ENCODE results near the gene SAP30BP.

The SAP30BP gene

GRCh38 chr17:75737133-75737962 is 70.2 kb downstream of the SAP30BP start:
- no peak for DNase-seq (ENCODE audit: low read depth in 2 of 3, low spot score in 1 of 3)

- DNase-seq (ENCODE audit: low read depth in 2 of 3, low spot score in 1 of 3) = no peak
Observed at GRCh38 chr17:75738218-75738802, 71.2 kb downstream of the SAP30BP start.

- no peak for DNase-seq (ENCODE audit: low read depth in 2 of 3, low spot score in 1 of 3)
Observed at GRCh38 chr17:75739174-75739573, 72.0 kb downstream of the SAP30BP start.

GRCh38 chr17:75739801-75740200 is 72.7 kb downstream of the SAP30BP start:
- no peak for DNase-seq (ENCODE audit: low read depth in 2 of 3, low spot score in 1 of 3)

- no peak for DNase-seq (ENCODE audit: low read depth in 2 of 3, low spot score in 1 of 3)
Observed at GRCh38 chr17:75740215-75740614, 73.1 kb downstream of the SAP30BP start.

- no peak for DNase-seq (ENCODE audit: low read depth in 2 of 3, low spot score in 1 of 3)
Observed at GRCh38 chr17:75740631-75741077, 73.5 kb downstream of the SAP30BP start.

GRCh38 chr17:75742337-75742736 is 75.2 kb downstream of the SAP30BP start:
- DNase-seq (ENCODE audit: low read depth in 2 of 3, low spot score in 1 of 3) = no peak

GRCh38 chr17:75743625-75744206 is 76.6 kb downstream of the SAP30BP start:
- no peak for DNase-seq (ENCODE audit: low read depth in 2 of 3, low spot score in 1 of 3)

- DNase-seq (ENCODE audit: low read depth in 2 of 3, low spot score in 1 of 3) = no peak
Observed at GRCh38 chr17:75748706-75749105, 81.6 kb downstream of the SAP30BP start.

GRCh38 chr17:75749545-75750389 is 82.6 kb downstream of the SAP30BP start:
- DNase-seq (ENCODE audit: low read depth in 2 of 3, low spot score in 1 of 3) = peak; percentile 79 to 94 (median 84)

GRCh38 chr17:75750661-75751423 is 83.7 kb downstream of the SAP30BP start:
- no peak for DNase-seq (ENCODE audit: low read depth in 2 of 3, low spot score in 1 of 3)

GRCh38 chr17:75751676-75752404 is 84.7 kb downstream of the SAP30BP start:
- DNase-seq (ENCODE audit: low read depth in 2 of 3, low spot score in 1 of 3) = no peak

GRCh38 chr17:75752405-75752709 is 85.2 kb downstream of the SAP30BP start:
- DNase-seq (ENCODE audit: low read depth in 2 of 3, low spot score in 1 of 3) = no peak

- DNase-seq (ENCODE audit: low read depth in 2 of 3, low spot score in 1 of 3) = no peak
Observed at GRCh38 chr17:75752802-75753513, 85.8 kb downstream of the SAP30BP start.

GRCh38 chr17:75753514-75754377 is 86.6 kb downstream of the SAP30BP start:
- peak in 1 of 3 donors; percentile 63 for DNase-seq (ENCODE audit: low read depth in 2 of 3, low spot score in 1 of 3)

- no peak for DNase-seq (ENCODE audit: low read depth in 2 of 3, low spot score in 1 of 3)
Observed at GRCh38 chr17:75754378-75755204, 87.5 kb downstream of the SAP30BP start.

- no peak for DNase-seq (ENCODE audit: low read depth in 2 of 3, low spot score in 1 of 3)
Observed at GRCh38 chr17:75755205-75755901, 88.2 kb downstream of the SAP30BP start.

All from stimulated activated CD4-positive, alpha-beta T cell treated with anti-CD3 and anti-CD28 coated beads, Interleukin-12 subunit alpha, Interleukin-12 subunit beta, amount 100 ng/mL, for 48 hours (primary cell).